Neural progenitor cell (in vitro differentiated cells): Measurements from ENCODE around the gene PSEN1. TPM values are rescaled to one million over a fixed set of nuclear protein-coding genes. Genes with fewer than 3 reads are reported as not detected.

ENCODE experiments used
- DNase-seq: peaks from one replicate; pipeline ENCODE4 v3.0.0-alpha.2; 2016; ENCODE audit warnings: low spot score
- H2AFZ ChIP-seq: fragments of 200-600 bp; sonication (generic); replicated peaks from 2 replicates; pipeline ENCODE4 v1.6.1; 2016; ENCODE audit warnings: antibody characterized with exemption
- H3F3A ChIP-seq: fragments of 200-600 bp; sonication (generic); 2 replicates; pipeline ENCODE4 v1.6.1; 2016; ENCODE audit warnings: antibody characterized with exemption, low read depth
- H3K27ac ChIP-seq: fragments of 200-600 bp; sonication (generic); 2 replicates; pipeline ENCODE4 v1.5.1; 2016; ENCODE audit warnings: mild to moderate bottlenecking
- H3K27me3 ChIP-seq: fragments of 200-600 bp; sonication (generic); 2 replicates; pipeline ENCODE4 v1.6.1; 2016; ENCODE audit warnings: mild to moderate bottlenecking, moderate library complexity
- H3K36me3 ChIP-seq: fragments of 200-600 bp; sonication (generic); 2 replicates; pipeline ENCODE4 v1.5.1; 2016
- H3K4me1 ChIP-seq: fragments of 200-600 bp; sonication (generic); 2 replicates; pipeline ENCODE4 v1.6.1; 2016; ENCODE audit warnings: mixed run types
- H3K4me2 ChIP-seq: fragments of 200-600 bp; sonication (generic); 2 replicates; pipeline ENCODE4 v1.6.1; 2016
- H3K4me3 ChIP-seq: fragments of 200-600 bp; sonication (generic); 2 replicates; pipeline ENCODE4 v1.5.1; 2016
- H3K79me2 ChIP-seq: fragments of 200-600 bp; sonication (generic); 2 replicates; pipeline ENCODE4 v1.6.1; 2016; ENCODE audit warnings: low read depth
- H3K9ac ChIP-seq: fragments of 200-600 bp; sonication (generic); 2 replicates; pipeline ENCODE4 v1.6.1; 2016
- H3K9me3 ChIP-seq: fragments of 200-600 bp; sonication (generic); 2 replicates; pipeline ENCODE4 v1.5.1; 2016; ENCODE audit warnings: low read depth
- H4K20me1 ChIP-seq: fragments of 200-600 bp; sonication (generic); 2 replicates; pipeline ENCODE4 v1.6.1; 2016; ENCODE audit warnings: low read depth
- H3K27ac Mint-ChIP-seq: 3 replicates; pipeline ENCODE4 v1.8.0; 2021; ENCODE audit warnings: mixed read lengths
- H3K27me3 Mint-ChIP-seq: 2 replicates; pipeline ENCODE4 v1.8.0; 2022; ENCODE audit warnings: low read depth, mild to moderate bottlenecking, inconsistent platforms, moderate library complexity, mixed read lengths; ENCODE audit not compliant: insufficient read depth
- H3K36me3 Mint-ChIP-seq: 3 replicates; pipeline ENCODE4 v1.8.0; 2021; ENCODE audit warnings: mixed read lengths
- H3K4me1 Mint-ChIP-seq: 3 replicates; pipeline ENCODE4 v1.8.0; 2021; ENCODE audit warnings: mixed read lengths
- H3K4me3 Mint-ChIP-seq: 3 replicates; pipeline ENCODE4 v1.8.0; 2021; ENCODE audit warnings: mild to moderate bottlenecking, moderate library complexity, mixed read lengths
- H3K9me3 Mint-ChIP-seq: 3 replicates; pipeline ENCODE4 v1.8.0; 2020; ENCODE audit warnings: mixed read lengths
- CTCF ChIP-seq: fragments of 200-600 bp; sonication (generic); IDR thresholded peaks from 2 replicates; pipeline ENCODE4 v1.5.1; 2017; ENCODE audit warnings: antibody characterized with exemption, mild to moderate bottlenecking
- EZH2 ChIP-seq: fragments of 200-600 bp; sonication (generic); IDR thresholded peaks from 2 replicates; pipeline ENCODE4 v1.6.1; 2017; ENCODE audit warnings: antibody characterized with exemption, mild to moderate bottlenecking, moderate library complexity
- EZH2phosphoT487 ChIP-seq: fragments of 200-600 bp; sonication (generic); IDR thresholded peaks from 2 replicates; pipeline ENCODE4 v1.6.1; 2017; ENCODE audit warnings: antibody characterized with exemption
- total RNA-seq: library from RNA; depleted of rRNA; stranded (reverse); fragments of >200 nt; gene quantifications from 2 replicates; pipeline ENCODE4 v1.2.3, GENCODE V29; 2015; ENCODE audit warnings: low replicate concordance

PSEN1 gene
- total RNA-seq, 1 donor from 2014 or later, result 80.5 TPM

- Histone ChIP-seq H3K4me3 (no peak overlapping the region), H3K36me3 (no peaks in the 10 kb centered on the region), H3K27ac (no peak overlapping the region), H3K4me1 (peaks cover 25% of the 10 kb centered on the region), H3K9ac (no peak overlapping the region), H3K9me3 (no peaks in the 10 kb centered on the region), H3F3A (peaks cover 5% of the 10 kb centered on the region), H3K79me2 (peaks cover 13% of the 10 kb centered on the region), H4K20me1 (peaks cover 9% of the 10 kb centered on the region), H2AFZ (no peak overlapping the region), H3K27me3 (peaks cover 32% of the 10 kb centered on the region), H3K4me2 (no peak overlapping the region)
- no peak for TF ChIP-seq CTCF
- TF ChIP-seq EZH2, result no peak
- TF ChIP-seq EZH2phosphoT487, result no peak
- Mint-ChIP-seq H3K27me3 (peaks cover 25% of the 10 kb centered on the region), H3K27ac (no peak overlapping the region), H3K4me1 (peaks cover 27% of the 10 kb centered on the region), H3K4me3 (no peak overlapping the region), H3K9me3 (no peaks in the 10 kb centered on the region), H3K36me3 (no peaks in the 10 kb centered on the region)
- DNase-seq, result no peak
Measured at GRCh38 chr14:73242357-73242901, 106.1 kb downstream of the PSEN1 start.

- H3K36me3 ChIP-seq, result no peaks in the 10 kb centered on the region
- H3K9me3 ChIP-seq, result no peaks in the 10 kb centered on the region
- H3F3A ChIP-seq, result no peaks in the 10 kb centered on the region
- Mint-ChIP-seq H3K36me3 (no peaks in the 10 kb centered on the region), H3K4me1 (peaks cover 28% of the 10 kb centered on the region), H3K27ac (peak overlapping the region; percentile 76), H3K27me3 (peaks cover 25% of the 10 kb centered on the region), H3K9me3 (no peaks in the 10 kb centered on the region), H3K4me3 (no peak overlapping the region)
- peaks cover 23% of the 10 kb centered on the region for H3K27me3 ChIP-seq
- H3K27ac ChIP-seq, result no peak overlapping the region
- no peak for TF ChIP-seq EZH2
- no peak for TF ChIP-seq EZH2phosphoT487
- no peak for TF ChIP-seq CTCF
- H3K4me3 ChIP-seq, result no peak overlapping the region
- no peak overlapping the region for H3K9ac ChIP-seq
- H4K20me1 ChIP-seq, result peaks cover 9% of the 10 kb centered on the region
- no peak overlapping the region for H2AFZ ChIP-seq
- peaks cover 22% of the 10 kb centered on the region for H3K4me1 ChIP-seq
- H3K4me2 ChIP-seq, result no peak overlapping the region
- DNase-seq, result no peak
- H3K79me2 ChIP-seq, result peaks cover 7% of the 10 kb centered on the region
Measured at GRCh38 chr14:73243341-73243740, 107.0 kb downstream of the PSEN1 start.

- Mint-ChIP-seq H3K27ac (peak overlapping the region; percentile 76), H3K27me3 (peaks cover 21% of the 10 kb centered on the region), H3K9me3 (no peaks in the 10 kb centered on the region), H3K4me3 (no peak overlapping the region), H3K36me3 (no peaks in the 10 kb centered on the region), H3K4me1 (peaks cover 25% of the 10 kb centered on the region)
- Histone ChIP-seq H2AFZ (no peak overlapping the region), H4K20me1 (peaks cover 9% of the 10 kb centered on the region), H3K4me3 (no peak overlapping the region), H3K79me2 (peaks cover 7% of the 10 kb centered on the region), H3K36me3 (no peaks in the 10 kb centered on the region), H3K4me2 (no peak overlapping the region), H3K27me3 (peaks cover 19% of the 10 kb centered on the region), H3K4me1 (peaks cover 20% of the 10 kb centered on the region), H3K27ac (no peak overlapping the region), H3K9me3 (no peaks in the 10 kb centered on the region), H3F3A (no peaks in the 10 kb centered on the region), H3K9ac (no peak overlapping the region)
- TF ChIP-seq EZH2phosphoT487 (no peak), EZH2 (no peak), CTCF (no peak)
- no peak for DNase-seq
Measured at GRCh38 chr14:73243748-73244147, 107.4 kb downstream of the PSEN1 start.
